Upper lobe of left lung (tissue), 4 donors: Measurements from ENCODE around the gene ATN1.

Experiments used
- CTCF ChIP-seq, 6 experiments: fragments of 450-650 bp in 4 of 6; fragments of 200-600 bp in 2 of 6; sonication (generic) in 2 of 6; IDR thresholded peaks; one replicate each; pipeline ENCODE4 v1.5.1; 2016 to 2019; ENCODE audit warnings: antibody characterized with exemption in 6 of 6
- EP300 ChIP-seq, 4 donors: sonication (generic); formaldehyde crosslinking; IDR thresholded peaks; one replicate each; pipeline ENCODE4 v1.5.1; 2017; ENCODE audit warnings: antibody characterized with exemption in 4 of 4, control low read depth in 2 of 4
- POLR2A ChIP-seq, 4 donors: fragments of 450-650 bp; IDR thresholded peaks; one replicate each; pipeline ENCODE4 v1.5.1; 2016 to 2017; ENCODE audit warnings: antibody characterized with exemption in 4 of 4, mild to moderate bottlenecking in 2 of 4
- POLR2AphosphoS5 ChIP-seq, 2 donors: sonication (generic); formaldehyde crosslinking; IDR thresholded peaks; one replicate each; pipeline ENCODE4 v1.5.1; 2017; ENCODE audit warnings: antibody characterized with exemption in 2 of 2

GRCh38 chr12:6937481-6938352, 10.0 kb downstream of the ATN1 start:
- TF ChIP-seq CTCF (IDR thresholded peaks at IDR 0.05): peak; percentile 96 to 99 (median 97)
- peak; percentile 13 to 90 (median 62) for TF ChIP-seq POLR2A (IDR thresholded peaks at IDR 0.05)
- TF ChIP-seq EP300 (IDR thresholded peaks at IDR 0.05): peak in 1 of 4 donors; percentile 60
- peak; percentile 97 for TF ChIP-seq POLR2AphosphoS5 (IDR thresholded peaks at IDR 0.05)
